CD4-positive, alpha-beta T cell treated with Interleukin-2 at 100 ng/mL for 4 hours (primary cell): Measurements from ENCODE around the gene TRIM60.
"Not testable (repeated sequence)": the region's sequence is repeated elsewhere in the genome, so short reads cannot be mapped to it uniquely, and the experiment has no call there.

ENCODE experiments used
- DNase-seq: peaks from one replicate; pipeline ENCODE4 v3.0.0-alpha.2; 2020; ENCODE audit warnings: low spot score

The TRIM60 gene

DNA sequence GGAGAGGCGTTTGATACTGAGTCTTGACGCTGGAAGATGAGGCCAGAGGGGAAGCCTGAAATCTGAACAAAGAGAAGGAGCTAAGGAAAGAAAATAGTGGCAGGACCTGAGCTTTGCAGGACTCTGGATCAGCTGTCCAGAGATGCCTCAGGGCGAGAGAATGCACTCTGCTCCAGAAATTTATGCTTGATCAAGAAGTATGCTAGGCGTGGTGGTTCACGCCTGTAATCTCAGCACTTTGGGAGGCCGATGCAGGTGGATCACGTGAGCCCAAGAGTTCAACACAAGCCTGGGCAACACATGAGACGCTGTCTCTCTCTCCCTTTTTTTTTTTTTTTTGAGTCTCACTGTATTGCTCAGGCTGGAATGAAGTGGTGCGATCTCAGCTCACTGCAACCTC is 23.8 kb downstream of the TRIM60 start:
- no peak for DNase-seq

DNA sequence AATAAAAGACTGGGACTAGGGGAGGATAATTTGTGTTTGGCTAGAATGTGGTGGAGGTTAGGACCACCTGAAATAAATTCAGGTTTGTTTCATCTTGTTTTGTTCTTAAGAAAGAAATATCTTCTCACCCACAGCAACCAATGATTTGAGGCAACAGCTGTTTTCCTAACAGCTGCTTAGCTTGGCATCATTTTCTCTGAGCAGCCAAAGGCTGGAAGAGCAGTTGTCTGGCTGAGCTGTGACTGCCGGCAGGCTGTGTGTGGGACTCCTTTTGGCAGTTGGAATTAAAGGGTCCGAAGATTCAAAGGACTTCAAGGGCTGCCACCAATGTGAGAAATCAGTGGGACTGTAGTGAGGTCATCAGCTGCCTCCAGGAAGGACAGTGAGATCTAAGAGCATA is 26.9 kb downstream of the TRIM60 start:
- DNase-seq = no peak

DNA sequence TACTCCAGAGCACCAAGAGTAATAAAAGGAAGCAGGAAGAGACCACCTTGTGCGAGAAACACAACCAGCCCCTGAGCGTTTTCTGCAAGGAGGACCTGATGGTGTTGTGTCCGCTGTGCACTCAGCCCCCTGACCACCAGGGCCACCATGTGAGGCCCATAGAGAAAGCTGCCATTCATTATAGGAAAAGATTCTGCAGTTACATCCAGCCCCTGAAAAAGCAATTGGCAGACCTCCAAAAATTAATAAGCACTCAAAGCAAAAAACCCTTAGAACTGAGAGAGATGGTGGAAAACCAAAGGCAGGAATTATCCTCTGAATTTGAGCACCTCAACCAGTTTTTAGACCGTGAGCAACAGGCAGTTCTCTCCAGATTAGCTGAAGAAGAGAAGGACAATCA is 27.6 kb downstream of the TRIM60 start:
- DNase-seq = no peak

DNA sequence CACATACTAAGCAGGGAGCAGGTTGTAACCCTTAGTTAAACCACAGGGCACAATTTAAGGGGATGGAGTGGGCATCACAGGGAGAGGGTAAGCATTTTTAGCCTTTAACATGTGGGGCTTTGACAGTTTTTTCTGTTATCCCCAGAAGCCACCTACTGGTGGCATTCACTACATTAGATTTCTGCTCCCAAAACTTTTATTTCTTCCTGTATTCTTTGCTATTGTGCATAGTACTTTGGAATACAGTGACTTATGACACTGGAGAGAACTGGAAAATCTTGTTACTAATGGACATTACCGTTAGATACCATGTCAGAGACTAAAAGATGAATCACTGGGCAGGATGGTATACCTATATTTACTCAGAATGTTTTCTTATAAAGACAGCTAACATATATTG is 29.1 kb downstream of the TRIM60 start:
- DNase-seq = no peak

DNA sequence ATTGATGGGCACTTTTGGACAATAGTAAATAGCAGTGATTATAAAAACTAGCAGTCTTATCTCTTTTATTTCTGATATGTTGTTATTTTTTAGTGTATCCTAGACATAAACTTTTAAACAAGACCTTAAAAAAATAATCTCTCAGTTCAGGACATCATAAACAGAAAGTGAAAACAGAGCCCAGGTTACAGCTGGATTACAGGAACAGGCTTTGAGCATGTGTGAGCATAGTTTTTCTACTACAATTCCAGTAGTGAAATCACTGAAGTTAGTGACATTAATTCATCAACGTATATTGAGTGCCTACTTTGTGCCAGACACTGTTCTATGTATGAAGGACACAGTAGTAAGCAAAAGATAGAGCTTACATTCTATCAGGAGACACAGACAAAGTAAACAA is 38.8 kb downstream of the TRIM60 start:
- no peak for DNase-seq

DNA sequence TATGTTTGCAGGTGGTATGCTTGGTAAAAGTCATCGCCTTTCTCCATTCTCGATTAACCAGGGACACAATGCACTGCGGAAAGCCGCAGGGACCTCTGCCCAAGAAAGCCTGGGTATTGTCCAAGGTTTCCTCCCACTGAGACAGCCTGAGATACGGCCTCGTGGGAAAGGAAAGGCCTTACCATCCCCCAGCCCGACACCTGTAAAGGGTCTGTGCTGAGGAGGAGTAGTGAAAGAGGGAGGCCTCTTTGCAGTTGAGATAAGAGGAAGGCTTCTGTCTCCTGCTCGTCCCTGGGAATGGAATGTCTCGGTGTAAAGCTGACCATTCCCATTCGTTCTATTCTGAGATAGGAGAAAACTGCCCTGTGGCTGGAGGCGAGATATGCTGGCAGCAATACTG is 41.5 kb downstream of the TRIM60 start:
- DNase-seq = not testable (repeated sequence)

DNA sequence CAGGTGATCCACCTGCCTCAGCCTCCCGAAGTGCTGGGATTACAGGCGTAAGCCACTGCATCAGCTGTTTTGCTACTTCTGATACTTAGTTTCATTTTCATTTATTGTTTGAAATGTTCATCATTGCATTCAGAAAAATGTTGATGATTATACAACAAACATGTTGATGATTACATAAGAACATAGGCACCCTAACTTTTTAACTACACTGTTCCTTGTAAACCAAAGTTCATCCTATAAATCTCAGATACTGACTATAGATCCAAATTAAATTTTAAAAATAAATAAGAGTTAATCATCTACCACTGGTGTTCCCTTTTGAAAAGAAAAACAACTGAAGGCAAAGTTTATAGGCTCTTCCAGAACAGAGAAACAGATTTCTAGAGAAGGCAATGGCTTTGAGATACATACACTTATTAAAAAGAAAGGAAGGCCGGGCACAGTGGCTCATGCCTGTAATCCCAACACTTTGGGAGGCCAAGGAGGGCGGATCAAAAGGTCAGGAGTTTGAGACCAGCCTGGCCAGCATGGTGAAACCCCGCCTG is 45.3 kb downstream of the TRIM60 start:
- DNase-seq = no peak

DNA sequence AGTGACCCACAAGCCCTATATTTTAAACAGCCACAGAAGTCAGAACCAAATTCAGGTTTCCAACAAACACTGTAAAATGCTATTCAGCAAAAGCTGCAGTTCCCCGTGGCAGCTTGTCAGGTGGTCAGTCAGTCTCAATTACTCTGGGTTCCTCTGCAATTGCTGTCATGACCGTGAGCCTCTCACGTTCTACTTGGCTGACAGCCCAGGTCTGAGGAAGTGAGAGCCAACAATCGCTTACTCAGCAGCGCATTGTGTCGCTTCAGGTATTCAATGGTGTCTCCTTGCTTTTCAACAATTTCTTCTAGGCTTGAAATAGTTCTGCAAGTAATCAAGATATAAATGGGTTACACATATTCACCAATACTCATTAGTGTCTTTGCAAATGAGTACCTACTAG is 47.7 kb downstream of the TRIM60 start:
- no peak for DNase-seq

DNA sequence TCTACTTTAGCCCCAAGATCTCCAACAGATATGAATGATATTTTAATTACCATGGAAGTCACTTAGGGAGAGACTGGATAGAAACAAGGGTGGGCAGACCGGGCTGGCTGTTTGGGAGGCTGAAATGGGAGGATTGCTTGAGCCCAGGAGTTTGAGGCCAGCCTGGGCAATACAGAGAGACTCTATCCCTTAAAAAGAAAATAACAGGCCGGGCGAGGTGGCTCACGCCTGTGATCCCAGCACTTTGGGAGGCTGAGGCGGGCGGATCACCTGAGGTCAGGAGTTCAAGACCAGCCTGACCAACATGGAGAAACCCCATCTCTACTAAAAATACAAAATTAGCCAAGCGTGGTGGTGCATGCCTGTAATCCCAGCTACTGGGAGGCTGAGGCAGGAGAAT is 53.0 kb downstream of the TRIM60 start:
- not testable (repeated sequence) for DNase-seq

DNA sequence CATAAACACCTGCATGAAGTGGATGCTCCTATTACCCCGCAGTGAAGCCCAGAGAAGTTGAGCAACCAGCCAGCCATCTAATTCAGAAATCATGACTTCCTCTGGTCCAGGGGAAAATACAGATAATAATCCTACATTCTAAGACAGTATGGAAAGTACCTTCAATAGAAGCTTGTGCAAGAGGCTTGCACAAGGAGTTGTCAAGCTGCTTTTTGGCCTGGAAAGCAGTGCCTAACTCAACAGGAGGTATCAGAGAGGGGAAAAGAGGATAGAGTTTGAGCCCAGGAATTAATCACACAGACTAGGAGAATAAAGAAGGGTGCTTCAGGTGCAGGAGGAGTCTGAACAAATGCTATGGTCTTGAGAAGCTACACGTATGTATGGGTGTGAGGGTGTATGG is 54.1 kb downstream of the TRIM60 start:
- no peak for DNase-seq

DNA sequence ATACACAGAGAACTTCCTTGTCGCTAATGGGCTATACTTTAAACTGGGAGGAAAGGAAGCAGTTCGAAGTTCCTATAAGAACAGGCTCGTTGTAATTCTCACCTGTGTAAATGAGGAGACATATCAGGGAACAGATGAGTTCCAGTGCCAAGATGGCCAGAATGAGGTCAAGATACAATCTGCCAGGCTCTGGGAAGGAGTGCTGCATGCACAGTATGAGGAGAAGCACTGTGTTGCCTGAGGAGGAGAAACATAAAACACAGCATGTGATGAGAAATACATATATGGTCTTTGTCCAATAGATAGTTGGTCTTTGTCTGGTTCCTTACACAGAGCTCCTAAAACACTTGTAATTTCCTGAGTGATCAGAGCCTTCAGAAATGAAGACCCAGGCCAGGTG is 56.6 kb downstream of the TRIM60 start:
- no peak for DNase-seq
